Activated CD4-positive, CD25-positive, alpha-beta regulatory T cell (primary cell): ENCODE measurements around the gene TIMM17B.

Experiments used
- DNase-seq, 4 experiments: peaks; one replicate each; lab custom pipeline; 2025; lab: John Stamatoyannopoulos, UW

The TIMM17B gene

DNA sequence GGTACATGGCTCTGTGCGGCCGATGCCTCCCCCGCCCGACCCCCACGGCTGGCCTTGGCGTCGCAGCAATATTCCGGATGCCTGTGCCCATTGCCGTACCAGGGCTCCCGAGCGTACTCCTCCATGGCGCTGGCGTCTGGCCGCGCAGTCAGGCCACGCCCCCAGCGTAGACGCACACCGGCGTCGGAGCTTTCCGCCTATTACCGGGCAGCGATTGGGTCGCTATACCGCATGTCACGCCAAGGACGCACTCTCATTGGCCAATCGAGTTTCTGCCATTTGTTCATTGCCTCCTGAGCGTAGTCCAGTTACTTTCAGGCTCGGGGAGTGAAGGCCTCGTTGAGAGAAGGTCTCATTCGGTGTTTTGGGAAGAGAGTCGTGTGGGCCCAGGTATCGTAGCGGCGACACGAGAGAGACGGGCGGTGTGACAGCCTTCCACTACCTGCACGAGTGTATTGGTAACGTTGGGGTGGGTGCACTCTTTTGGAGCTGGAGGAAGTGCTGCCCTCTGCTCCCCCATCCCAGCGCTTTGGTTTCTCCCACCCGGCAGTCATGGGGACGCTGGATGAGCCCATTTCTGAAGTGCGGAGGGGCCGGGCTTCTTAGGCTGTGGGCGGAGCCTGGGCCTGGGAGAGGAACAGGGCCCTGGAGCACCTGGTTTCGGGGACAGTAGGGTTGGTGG, at the start of gene TIMM17B, which contains the start of gene PQBP1:
Gene TIMM17B, minus strand, starts transcription at position 144 of the 682 bp plus-strand sequence. Its CDS starts 19 bp downstream, at position 125.
Gene PQBP1, plus strand, starts transcription at position 306 of the 682 bp plus-strand sequence. CDS start 580 bp downstream, outside the sequence.
- peak; percentile 46 to 75 (median 71) for DNase-seq

DNA sequence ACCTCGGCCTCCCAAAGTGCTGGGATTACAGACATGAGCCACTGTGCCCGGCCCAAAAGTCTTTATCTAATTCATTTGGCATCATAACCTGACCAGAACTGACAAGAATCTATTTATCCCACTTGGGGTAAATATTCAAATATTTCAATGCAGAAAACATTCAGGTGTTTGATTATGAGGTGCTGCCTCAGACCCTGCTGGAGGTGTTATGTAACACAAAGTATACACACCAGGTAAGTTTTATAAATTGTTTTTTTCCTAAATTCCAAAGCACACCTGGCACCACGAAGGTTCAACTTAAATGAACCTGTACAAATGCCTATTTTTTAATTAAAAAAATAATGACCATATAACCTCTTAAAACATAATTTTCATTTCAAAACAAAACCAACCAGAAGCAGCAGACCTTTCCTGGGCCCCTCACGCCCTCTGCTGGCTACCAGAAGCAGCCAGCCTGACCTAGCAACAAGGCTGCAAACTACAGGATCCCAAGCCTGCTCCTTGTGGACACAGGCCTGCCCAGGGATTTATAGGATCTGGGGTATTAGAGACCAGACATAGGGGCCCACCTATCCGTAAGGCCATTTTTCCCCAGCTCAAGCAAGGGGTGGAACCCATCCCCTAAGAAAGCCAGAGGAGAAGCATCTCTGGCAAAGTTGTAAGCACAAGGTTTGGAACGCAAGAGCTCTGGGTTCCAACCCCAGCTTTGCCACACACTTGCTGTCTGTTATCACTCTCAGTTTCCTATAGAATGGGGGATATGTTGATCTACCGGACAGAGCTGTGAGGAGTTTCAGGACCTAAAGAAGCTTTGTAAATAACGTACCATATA, 48.2 kb upstream of the TIMM17B start:
- DNase-seq, result peak; percentile 9 to 28 (median 14)

DNA sequence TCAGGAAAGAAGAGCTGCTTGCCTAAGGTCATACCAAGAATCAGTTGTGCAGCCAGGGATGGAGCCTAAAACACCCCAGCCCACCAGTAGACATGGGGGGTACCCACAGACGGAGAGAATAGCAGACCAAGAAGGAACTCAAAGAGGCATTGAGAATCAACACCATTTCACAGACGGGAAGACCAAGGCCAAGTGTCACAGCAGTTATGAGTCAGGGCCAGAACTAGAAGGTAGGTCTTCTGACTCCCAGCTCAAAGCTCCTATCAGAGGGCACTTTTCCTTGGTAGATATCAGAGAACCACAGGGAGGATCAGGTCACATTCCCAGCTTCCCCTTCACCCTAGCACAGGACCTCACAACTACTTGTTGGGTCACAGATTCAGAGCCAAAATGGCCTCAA, 45.3 kb upstream of the TIMM17B start:
- DNase-seq, result no peak

GRCh38 chrX:48940404-48940955, 42.9 kb upstream of the TIMM17B start:
- DNase-seq, result no peak

- DNase-seq, result no peak
These were observed 42.1 kb upstream of the TIMM17B start for GRCh38 chrX:48939524-48940228.

DNA sequence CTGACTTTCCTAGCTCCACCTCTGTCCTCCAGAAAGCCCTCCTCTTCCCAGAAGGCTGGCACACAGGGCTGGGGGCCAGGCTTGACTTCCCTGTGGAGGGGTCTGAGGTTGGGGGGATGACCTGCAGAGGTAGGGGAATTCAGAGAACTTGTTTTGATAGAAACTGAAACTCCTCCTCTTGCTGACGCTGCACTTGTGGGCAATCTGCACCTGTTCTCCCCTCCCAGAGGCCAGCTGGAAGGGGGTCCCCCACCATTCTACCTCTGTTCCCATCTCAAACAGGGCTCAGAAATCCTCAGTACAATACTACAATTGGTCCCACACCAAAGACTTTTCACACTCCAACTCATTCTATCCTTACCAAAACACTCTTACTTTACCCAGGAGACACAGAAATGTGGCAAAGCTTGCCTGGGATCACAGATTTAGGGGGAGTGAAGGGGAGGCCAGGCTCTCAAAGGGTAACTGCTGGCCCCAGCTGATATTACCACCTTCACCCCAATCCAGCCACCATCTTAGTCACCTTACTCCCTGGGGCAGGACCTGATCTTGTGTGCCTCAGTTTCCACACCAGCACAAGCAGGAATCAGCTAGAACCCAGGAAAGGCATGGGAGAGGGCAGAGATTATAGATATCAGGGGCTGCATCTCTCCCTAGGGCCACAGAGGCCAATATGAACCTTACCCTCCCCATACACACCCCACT, 41.3 kb upstream of the TIMM17B start:
- peak; percentile 40 to 62 (median 48) for DNase-seq

- peak; percentile 58 to 83 (median 77) for DNase-seq
These were observed 39.7 kb upstream of the TIMM17B start for GRCh38 chrX:48937054-48937907.

DNA sequence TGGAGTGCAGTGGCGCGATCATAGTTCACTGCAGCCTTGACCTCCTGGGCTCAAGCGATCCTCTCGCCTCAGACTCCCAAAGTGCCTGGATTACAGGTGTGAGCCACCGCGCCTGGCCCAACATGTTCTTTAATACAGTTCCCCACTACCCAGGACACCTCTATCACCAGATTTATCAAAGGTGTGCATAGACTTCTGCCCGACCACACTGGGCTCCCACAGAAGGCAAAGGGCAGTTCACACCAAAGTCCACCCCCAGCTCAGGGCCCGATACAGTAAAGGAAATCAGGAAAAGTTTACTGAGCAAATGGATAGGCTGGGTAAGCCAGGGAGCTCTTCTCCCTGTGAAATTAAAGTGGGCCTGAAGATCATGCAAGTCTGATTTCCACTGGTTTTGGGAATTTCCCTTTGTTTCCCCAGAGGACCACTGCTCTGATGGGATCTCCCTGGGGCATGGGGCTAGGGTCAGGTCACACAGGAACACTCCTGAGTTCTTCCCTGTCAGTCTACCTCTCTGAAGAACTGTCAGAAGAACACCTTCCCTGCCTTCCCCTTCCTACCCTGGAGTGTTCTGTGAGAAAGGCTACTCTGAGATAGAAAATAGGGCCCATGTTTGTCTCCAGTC, 39.0 kb upstream of the TIMM17B start:
- DNase-seq, result no peak

DNA sequence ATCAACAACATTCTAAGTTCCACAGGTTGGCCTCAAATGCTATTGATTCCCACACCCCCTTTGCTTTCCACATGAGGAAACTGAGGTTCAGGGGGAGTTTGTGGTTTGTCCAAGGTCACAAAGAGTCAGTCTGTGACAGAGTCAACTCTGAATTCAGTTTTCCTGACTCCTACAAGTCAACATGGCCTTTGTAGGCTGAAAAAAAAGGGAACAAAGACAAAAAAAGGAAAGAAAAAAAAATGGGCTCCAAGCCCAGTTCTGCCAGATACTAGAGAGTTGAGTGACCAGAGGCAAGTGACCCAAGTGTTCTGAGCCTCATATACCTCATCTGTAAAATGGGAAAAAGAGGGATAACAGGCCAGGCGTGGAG, 37.7 kb upstream of the TIMM17B start:
- no peak for DNase-seq

- DNase-seq, result no peak
These were observed 37.2 kb upstream of the TIMM17B start for GRCh38 chrX:48934581-48935300.

DNA sequence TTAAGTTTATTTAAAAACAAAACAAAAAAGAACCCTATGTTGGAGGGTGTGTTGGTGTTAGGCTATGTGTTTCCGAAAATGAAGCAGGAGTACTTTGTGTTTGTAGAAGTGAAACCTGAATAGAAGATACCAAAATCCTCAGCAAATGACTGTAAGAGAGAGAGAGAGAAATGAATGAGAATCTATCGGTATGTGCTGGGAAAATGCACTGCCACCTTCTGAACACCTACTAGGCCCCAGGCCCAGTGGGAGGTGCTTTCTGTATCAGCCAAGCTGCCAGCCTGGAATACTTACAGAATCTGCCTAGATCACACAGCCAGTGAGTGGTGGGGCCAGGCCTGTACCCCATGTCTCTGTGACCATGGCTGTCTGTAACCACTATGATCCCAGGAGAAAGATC, 36.2 kb upstream of the TIMM17B start:
- no peak for DNase-seq

- DNase-seq, result no peak
These were observed 30.3 kb upstream of the TIMM17B start for GRCh38 chrX:48927736-48928382.

GRCh38 chrX:48927123-48927522, 29.6 kb upstream of the TIMM17B start:
- no peak for DNase-seq

DNA sequence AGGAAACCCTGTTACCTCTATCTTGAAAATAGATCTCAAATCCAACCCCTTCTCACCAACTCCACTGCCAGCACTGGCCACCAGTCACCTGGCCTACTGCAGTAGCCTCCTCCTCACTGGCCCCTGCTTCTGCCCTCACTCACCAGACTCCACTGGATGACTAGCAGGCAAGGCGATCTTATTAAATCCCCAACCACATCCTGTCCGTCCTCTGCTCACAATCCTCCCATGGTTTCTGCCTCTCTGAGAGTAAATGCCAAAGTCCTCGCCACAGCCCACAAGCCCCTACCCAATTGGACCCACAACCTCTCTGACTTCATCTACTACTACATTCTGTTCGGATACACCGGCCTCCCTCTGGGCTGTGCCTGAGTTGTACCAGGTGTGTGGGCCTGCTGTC, 26.7 kb upstream of the TIMM17B start:
- DNase-seq, result no peak

DNA sequence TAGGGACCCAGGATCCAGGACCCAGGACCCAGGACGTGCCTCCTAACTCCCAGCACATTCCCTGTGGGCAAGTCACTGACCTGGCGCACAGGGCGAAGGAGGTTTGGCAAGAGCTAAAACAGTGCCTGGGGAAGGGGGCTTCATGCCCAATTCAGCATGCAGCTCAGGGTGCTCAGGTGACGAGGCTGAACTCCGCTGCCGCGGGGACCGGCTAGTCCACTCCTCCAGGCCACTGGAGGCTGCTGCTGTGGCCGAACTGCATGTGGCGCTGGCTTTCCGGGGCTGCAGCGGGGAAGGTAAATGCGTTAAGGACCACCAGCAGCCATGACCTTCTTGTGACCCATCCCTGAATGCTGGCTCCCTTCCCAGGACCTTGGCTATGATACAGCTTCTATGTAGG, 26.2 kb upstream of the TIMM17B start:
- DNase-seq, result no peak

DNA sequence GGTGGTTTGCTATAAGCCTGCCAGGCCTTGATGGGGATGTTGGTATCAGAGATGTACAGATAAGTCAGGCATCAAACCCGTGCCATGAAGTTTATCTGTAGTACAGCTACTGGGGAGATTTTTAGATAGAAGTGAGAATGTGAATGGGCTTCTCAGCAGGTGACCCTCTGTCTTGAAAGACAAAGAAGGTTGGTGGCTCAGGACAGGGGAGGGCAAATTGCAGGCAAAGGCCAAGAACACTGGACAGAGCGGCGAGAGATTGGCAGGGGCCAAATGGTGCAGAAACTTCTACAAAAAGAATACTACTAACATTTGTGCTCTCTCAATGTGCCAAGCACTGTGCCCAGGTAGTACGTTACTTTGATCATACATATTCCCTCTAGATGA, 23.1 kb upstream of the TIMM17B start:
- DNase-seq, result no peak

- peak in 1 of 4 experiments; percentile 17 for DNase-seq
These were observed 22.6 kb upstream of the TIMM17B start for GRCh38 chrX:48919947-48920717.

GRCh38 chrX:48919360-48919841, 21.8 kb upstream of the TIMM17B start:
- peak in 3 of 4 experiments; percentile 25 to 45 (median 40) for DNase-seq
